ENCODE results near the gene ERI2.

ERI2 gene

DNA sequence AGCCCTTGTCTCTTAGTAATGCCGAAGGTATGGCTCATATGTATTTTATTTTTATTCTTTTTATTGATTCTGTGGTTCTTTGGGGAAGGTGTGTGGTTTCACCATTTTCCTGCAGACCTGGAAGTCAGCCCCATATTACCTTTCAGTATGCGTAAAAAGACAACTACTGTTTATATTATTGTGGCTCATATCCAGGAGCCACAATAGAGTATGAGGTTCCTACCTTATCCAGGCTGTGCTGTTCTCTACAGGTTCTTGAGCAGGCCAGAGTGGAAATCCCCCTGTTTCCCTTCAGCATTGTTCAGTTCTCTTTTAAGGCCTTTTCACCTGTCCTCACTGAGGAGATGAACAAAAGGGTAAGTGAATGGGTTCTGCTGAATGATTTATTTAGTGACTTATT is 33.2 kb upstream of the ERI2 start:
- H2AFZ ChIP-seq (ENCODE audit: low read depth, low read length) = no peak overlapping the region
- H2BK15ac ChIP-seq (ENCODE audit: low read depth, poor library complexity, severe bottlenecking) = no peak overlapping the region
- H3K4ac ChIP-seq (ENCODE audit: low read depth in 1 of 2, low read length in 2 of 2) = no peak overlapping the region
- 100% methylated on average over 1 of the region's 2 CpGs for WGBS
- H2AK5ac ChIP-seq (ENCODE audit: low read length, severe bottlenecking) = no peak overlapping the region
- H3K4me3 ChIP-seq (ENCODE audit: insufficient read depth in 1 of 2, low read depth in 1 of 2, low read length in 2 of 2) = no peak overlapping the region
- no peak overlapping the region for H3K27ac ChIP-seq (ENCODE audit: low read length, poor library complexity, severe bottlenecking)
- H3K18ac ChIP-seq (ENCODE audit: low read depth in 1 of 2, low read length in 2 of 2) = no peak overlapping the region
- H3K4me2 ChIP-seq (ENCODE audit: low read length, poor library complexity, severe bottlenecking) = no peak overlapping the region
- H3K23ac ChIP-seq (ENCODE audit: low read length in 2 of 2) = no peak overlapping the region
- peaks cover 2% of the 10 kb centered on the region for H3K79me1 ChIP-seq (replicated peaks; ENCODE audit: low read length, poor library complexity, severe bottlenecking)
- no peaks in the 10 kb centered on the region for H3K27me3 ChIP-seq (ENCODE audit: control insufficient read depth in 1 of 2, insufficient read depth in 1 of 2, low read length in 2 of 2)
- H3K14ac ChIP-seq (ENCODE audit: low read length in 2 of 2) = no peak overlapping the region
- no peak overlapping the region for H4K8ac ChIP-seq (ENCODE audit: low read length)
- H2BK5ac ChIP-seq (ENCODE audit: low read depth, low read length, poor library complexity, severe bottlenecking) = no peak overlapping the region
- no peak for DNase-seq
- no peak overlapping the region for H3K9ac ChIP-seq (ENCODE audit: low read length)
- no peaks in the 10 kb centered on the region for H3K4me1 ChIP-seq (ENCODE audit: control insufficient read depth, insufficient read depth, low read depth, low read length)
- H3K36me3 ChIP-seq (ENCODE audit: control insufficient read depth in 1 of 2, insufficient read depth in 2 of 2, low read depth in 1 of 2, low read length in 2 of 2) = peaks cover 2 to 35% of the 10 kb centered on the region in 2 experiments
- no peak overlapping the region for H4K91ac ChIP-seq (ENCODE audit: low read length)
- H3K9me3 ChIP-seq (ENCODE audit: control insufficient read depth, low read length) = peaks cover 9% of the 10 kb centered on the region
- no peak overlapping the region for H2BK12ac ChIP-seq (ENCODE audit: low read length in 2 of 2)
- no peak overlapping the region for H2BK120ac ChIP-seq (ENCODE audit: low read depth, low read length)

DNA sequence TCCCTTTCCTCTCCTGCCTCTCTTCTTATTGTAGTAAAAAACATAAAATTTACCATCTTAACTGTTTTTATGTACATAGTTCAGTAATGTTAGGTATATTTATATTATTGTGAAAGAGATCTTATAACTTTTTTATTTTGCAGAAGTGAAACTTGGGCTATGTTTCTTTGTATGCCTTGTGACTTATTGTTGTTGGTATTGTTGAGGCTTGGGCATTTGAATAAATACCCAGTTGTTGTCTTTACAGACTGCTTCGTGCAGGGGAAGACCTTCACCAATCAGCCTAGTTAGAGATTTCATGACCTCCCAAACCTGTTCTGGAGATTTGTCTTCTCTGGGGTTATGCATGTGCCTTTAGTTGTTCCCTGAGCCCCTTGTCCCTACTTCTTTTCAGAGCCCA is 32.0 kb upstream of the ERI2 start:
- H4K8ac ChIP-seq (ENCODE audit: low read length) = no peak overlapping the region
- no peak overlapping the region for H3K27ac ChIP-seq (ENCODE audit: low read length, poor library complexity, severe bottlenecking)
- WGBS = 100% methylated on average over 1 of the region's 1 CpG
- no peak overlapping the region for H2AFZ ChIP-seq (ENCODE audit: low read depth, low read length)
- H3K4ac ChIP-seq (ENCODE audit: low read depth in 1 of 2, low read length in 2 of 2) = no peak overlapping the region
- H3K79me1 ChIP-seq (replicated peaks; ENCODE audit: low read length, poor library complexity, severe bottlenecking) = peaks cover 2% of the 10 kb centered on the region
- no peak overlapping the region for H3K23ac ChIP-seq (ENCODE audit: low read length in 2 of 2)
- H3K9me3 ChIP-seq (ENCODE audit: control insufficient read depth, low read length) = peaks cover 9% of the 10 kb centered on the region
- H2BK5ac ChIP-seq (ENCODE audit: low read depth, low read length, poor library complexity, severe bottlenecking) = no peak overlapping the region
- no peak overlapping the region for H2BK120ac ChIP-seq (ENCODE audit: low read depth, low read length)
- no peak overlapping the region for H2BK12ac ChIP-seq (ENCODE audit: low read length in 2 of 2)
- no peak for DNase-seq
- H4K91ac ChIP-seq (ENCODE audit: low read length) = no peak overlapping the region
- no peak overlapping the region for H3K4me3 ChIP-seq (ENCODE audit: insufficient read depth in 1 of 2, low read depth in 1 of 2, low read length in 2 of 2)
- H3K4me2 ChIP-seq (ENCODE audit: low read length, poor library complexity, severe bottlenecking) = no peak overlapping the region
- no peaks in the 10 kb centered on the region for H3K27me3 ChIP-seq (ENCODE audit: control insufficient read depth in 1 of 2, insufficient read depth in 1 of 2, low read length in 2 of 2)
- H3K14ac ChIP-seq (ENCODE audit: low read length in 2 of 2) = no peak overlapping the region
- H3K4me1 ChIP-seq (ENCODE audit: control insufficient read depth, insufficient read depth, low read depth, low read length) = no peaks in the 10 kb centered on the region
- H3K9ac ChIP-seq (ENCODE audit: low read length) = no peak overlapping the region
- H3K18ac ChIP-seq (ENCODE audit: low read depth in 1 of 2, low read length in 2 of 2) = no peak overlapping the region
- H3K36me3 ChIP-seq (ENCODE audit: control insufficient read depth in 1 of 2, insufficient read depth in 2 of 2, low read depth in 1 of 2, low read length in 2 of 2) = peaks cover 2 to 45% of the 10 kb centered on the region in 2 experiments
- no peak overlapping the region for H2AK5ac ChIP-seq (ENCODE audit: low read length, severe bottlenecking)
- no peak overlapping the region for H2BK15ac ChIP-seq (ENCODE audit: low read depth, poor library complexity, severe bottlenecking)

DNA sequence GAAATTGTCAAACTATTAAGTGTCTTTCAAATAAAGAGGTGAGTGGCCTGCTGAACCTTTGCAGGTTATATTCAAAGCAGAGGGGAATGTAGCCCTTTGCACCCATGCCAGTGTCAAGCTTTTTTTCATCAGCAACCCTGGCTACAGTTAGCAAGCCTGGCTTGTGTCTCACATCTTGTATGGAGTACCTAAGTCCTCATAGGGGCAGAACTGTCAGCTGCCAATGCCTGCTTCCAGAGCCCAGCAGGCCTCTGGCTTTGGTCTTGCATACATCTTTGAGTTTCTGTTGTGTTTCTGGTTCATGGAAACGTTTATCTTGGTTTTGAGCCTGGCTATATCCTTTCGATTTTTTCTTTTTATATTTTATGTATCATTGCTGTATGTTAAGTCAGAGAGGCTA is 26.8 kb upstream of the ERI2 start:
- Histone ChIP-seq H4K91ac (ENCODE audit: low read length) (no peak overlapping the region), H2BK5ac (ENCODE audit: low read depth, low read length, poor library complexity, severe bottlenecking) (no peak overlapping the region), H4K8ac (ENCODE audit: low read length) (no peak overlapping the region), H3K4ac (ENCODE audit: low read depth in 1 of 2, low read length in 2 of 2) (no peak overlapping the region), H3K79me1 (replicated peaks; ENCODE audit: low read length, poor library complexity, severe bottlenecking) (peaks cover 2% of the 10 kb centered on the region), H3K27ac (ENCODE audit: low read length, poor library complexity, severe bottlenecking) (no peak overlapping the region), H3K36me3 (ENCODE audit: control insufficient read depth in 1 of 2, insufficient read depth in 2 of 2, low read depth in 1 of 2, low read length in 2 of 2) (peaks cover 2 to 37% of the 10 kb centered on the region in 2 experiments), H3K9ac (ENCODE audit: low read length) (no peak overlapping the region), H3K9me3 (ENCODE audit: control insufficient read depth, low read length) (peaks cover 9% of the 10 kb centered on the region), H2AK5ac (ENCODE audit: low read length, severe bottlenecking) (no peak overlapping the region), H3K14ac (ENCODE audit: low read length in 2 of 2) (no peak overlapping the region), H2AFZ (ENCODE audit: low read depth, low read length) (no peak overlapping the region), H2BK12ac (ENCODE audit: low read length in 2 of 2) (no peak overlapping the region), H2BK15ac (ENCODE audit: low read depth, poor library complexity, severe bottlenecking) (no peak overlapping the region), H3K18ac (ENCODE audit: low read depth in 1 of 2, low read length in 2 of 2) (no peak overlapping the region), H3K4me3 (ENCODE audit: insufficient read depth in 1 of 2, low read depth in 1 of 2, low read length in 2 of 2) (no peak overlapping the region), H3K27me3 (ENCODE audit: control insufficient read depth in 1 of 2, insufficient read depth in 1 of 2, low read length in 2 of 2) (no peaks in the 10 kb centered on the region), H3K23ac (ENCODE audit: low read length in 2 of 2) (no peak overlapping the region), H2BK120ac (ENCODE audit: low read depth, low read length) (no peak overlapping the region), H3K4me2 (ENCODE audit: low read length, poor library complexity, severe bottlenecking) (no peak overlapping the region), H3K4me1 (ENCODE audit: control insufficient read depth, insufficient read depth, low read depth, low read length) (no peaks in the 10 kb centered on the region)
- DNase-seq = no peak
- no CpG with 5 or more reads among the region's 2 CpGs for WGBS

DNA sequence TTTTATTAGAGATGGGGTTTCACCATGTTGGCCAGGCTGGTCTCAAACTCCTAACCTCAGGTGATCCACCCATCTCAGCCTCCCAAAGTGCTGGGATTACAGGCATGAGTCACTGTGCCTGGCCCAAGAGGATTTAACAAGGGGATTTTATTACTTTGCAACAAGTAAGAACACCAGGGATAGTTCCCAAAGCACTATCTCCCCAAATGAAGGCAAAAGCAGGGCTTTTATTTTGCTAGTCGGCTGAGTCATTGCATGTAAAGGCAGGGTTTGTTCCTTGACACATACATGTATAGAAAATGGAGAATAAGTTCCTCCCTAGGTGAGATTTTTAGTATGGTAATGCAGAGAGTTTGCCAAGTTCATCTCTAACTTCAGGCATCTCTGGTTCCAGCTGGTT is 24.1 kb upstream of the ERI2 start:
- Histone ChIP-seq H3K27ac (ENCODE audit: low read length, poor library complexity, severe bottlenecking) (no peak overlapping the region), H3K4me2 (ENCODE audit: low read length, poor library complexity, severe bottlenecking) (no peak overlapping the region), H4K91ac (ENCODE audit: low read length) (no peak overlapping the region), H3K23ac (ENCODE audit: low read length in 2 of 2) (no peak overlapping the region), H3K18ac (ENCODE audit: low read depth in 1 of 2, low read length in 2 of 2) (no peak overlapping the region), H3K4me3 (ENCODE audit: insufficient read depth in 1 of 2, low read depth in 1 of 2, low read length in 2 of 2) (no peak overlapping the region), H3K27me3 (ENCODE audit: control insufficient read depth in 1 of 2, insufficient read depth in 1 of 2, low read length in 2 of 2) (no peaks in the 10 kb centered on the region), H3K9me3 (ENCODE audit: control insufficient read depth, low read length) (no peaks in the 10 kb centered on the region), H2BK5ac (ENCODE audit: low read depth, low read length, poor library complexity, severe bottlenecking) (no peak overlapping the region), H4K8ac (ENCODE audit: low read length) (no peak overlapping the region), H2BK120ac (ENCODE audit: low read depth, low read length) (no peak overlapping the region), H3K4me1 (ENCODE audit: control insufficient read depth, insufficient read depth, low read depth, low read length) (no peaks in the 10 kb centered on the region), H3K4ac (ENCODE audit: low read depth in 1 of 2, low read length in 2 of 2) (no peak overlapping the region), H3K14ac (ENCODE audit: low read length in 2 of 2) (no peak overlapping the region), H2BK15ac (ENCODE audit: low read depth, poor library complexity, severe bottlenecking) (no peak overlapping the region), H3K79me1 (replicated peaks; ENCODE audit: low read length, poor library complexity, severe bottlenecking) (no peaks in the 10 kb centered on the region), H2AFZ (ENCODE audit: low read depth, low read length) (no peak overlapping the region), H2BK12ac (ENCODE audit: low read length in 2 of 2) (no peak overlapping the region), H3K9ac (ENCODE audit: low read length) (no peak overlapping the region), H3K36me3 (ENCODE audit: control insufficient read depth in 1 of 2, insufficient read depth in 2 of 2, low read depth in 1 of 2, low read length in 2 of 2) (peaks cover 0 to 40% of the 10 kb centered on the region in 2 experiments), H2AK5ac (ENCODE audit: low read length, severe bottlenecking) (no peak overlapping the region)
- DNase-seq = no peak
- 95% methylated on average over 1 of the region's 1 CpG for WGBS

Data from mesenchymal stem cell (in vitro differentiated cells and primary cell).